GM18498 (cell line): Measurements from ENCODE around the gene NEBL.

Source experiments
- ATAC-seq: cut with Tn5 transposase; IDR thresholded peaks from one replicate; pipeline ENCODE4 v1.9.1; 2021; ENCODE audit warnings: mild to moderate bottlenecking, moderate library complexity; ENCODE audit not compliant: unreplicated experiment

The NEBL gene

DNA sequence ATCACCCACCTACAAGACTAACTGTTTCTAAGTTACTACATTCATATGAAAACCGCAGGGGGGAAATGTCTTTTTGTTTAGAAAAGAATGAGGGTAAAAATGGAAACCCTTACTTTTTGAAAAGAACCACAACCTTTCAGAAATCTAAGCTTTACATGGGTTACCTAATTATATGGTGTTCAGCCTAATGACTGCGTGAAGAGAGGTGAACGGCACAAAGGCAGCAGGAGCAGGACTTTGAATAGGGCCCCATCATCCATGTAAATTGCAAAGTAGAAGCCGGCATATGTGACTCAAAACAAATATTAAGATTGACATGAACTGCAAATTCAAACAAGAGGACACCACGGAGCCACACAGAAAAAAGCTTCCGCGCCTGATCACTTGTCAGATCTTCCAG lies 25.1 kb downstream of the NEBL start:
- no peak for ATAC-seq

DNA sequence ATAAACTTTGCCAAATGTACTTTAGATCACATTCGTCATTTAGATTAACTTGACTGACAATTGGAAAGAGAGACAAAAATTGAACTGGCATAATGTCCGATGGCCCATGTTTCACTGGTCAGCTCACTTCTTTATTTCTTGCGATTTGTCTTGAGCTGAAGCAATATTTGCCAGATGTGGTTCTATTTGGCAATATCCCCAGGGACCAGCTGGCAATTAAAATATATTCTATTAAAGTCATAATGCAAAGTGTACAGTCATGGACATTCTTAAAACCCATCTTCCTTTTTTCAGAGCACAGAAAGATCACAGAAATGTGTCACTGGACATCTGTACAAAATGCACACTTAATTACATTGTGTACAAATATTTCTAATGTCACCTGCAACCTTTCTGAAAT lies 26.3 kb downstream of the NEBL start:
- ATAC-seq = no peak

DNA sequence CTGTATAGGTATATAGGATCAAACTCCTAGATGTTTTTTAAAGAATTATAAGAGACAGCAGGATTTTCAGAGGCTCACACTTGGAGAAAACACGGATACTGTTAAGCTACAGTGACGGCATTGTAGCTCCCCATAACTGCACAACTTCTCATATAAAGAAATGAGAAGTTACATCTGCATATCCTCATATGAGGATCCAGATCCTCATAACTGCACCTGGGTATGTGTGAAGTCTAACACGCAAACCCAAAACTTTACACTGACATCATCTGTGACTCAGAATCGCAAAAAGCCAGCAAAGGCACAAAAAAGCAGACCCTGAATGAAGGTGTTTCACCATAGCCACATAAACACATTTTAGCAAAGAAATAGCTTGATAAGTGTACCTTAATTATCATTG lies 34.1 kb downstream of the NEBL start:
- ATAC-seq = no peak

DNA sequence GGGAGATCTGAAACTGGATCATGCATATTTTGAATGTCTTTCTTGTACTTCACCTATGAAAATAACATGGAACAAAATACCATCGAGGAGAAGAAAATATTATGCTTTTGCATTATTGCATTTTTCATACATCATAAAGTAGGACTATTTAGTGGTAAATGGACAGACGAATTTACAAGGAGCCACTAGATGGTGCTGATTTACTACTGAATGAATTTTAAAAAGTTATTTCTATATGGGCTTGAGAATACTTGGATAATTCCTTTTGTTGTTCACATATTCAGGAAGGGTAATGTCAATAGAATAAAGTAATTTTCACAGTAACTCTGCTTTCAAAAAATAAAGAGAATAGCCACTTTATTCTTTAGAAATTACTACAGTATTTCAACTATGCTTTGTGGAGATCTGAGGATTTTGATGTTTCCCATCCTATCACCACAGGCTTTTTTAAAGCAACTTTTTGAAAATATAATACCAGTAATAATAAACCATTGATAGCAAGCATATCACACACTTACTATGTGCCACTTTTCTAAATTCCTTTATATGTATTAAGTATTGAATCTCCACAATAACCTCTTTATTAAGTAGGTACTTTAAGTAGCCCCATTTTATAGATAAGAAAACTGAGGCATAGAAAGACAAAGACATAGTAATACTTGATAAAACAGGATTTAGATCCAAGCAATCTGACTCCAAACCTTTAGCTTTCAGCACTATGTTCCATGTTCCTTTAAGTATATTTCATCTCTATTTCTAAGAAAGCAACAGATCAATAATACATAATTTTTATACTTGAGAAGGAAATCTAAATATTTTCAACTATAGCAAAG lies 38.6 kb downstream of the NEBL start:
- no peak for ATAC-seq

DNA sequence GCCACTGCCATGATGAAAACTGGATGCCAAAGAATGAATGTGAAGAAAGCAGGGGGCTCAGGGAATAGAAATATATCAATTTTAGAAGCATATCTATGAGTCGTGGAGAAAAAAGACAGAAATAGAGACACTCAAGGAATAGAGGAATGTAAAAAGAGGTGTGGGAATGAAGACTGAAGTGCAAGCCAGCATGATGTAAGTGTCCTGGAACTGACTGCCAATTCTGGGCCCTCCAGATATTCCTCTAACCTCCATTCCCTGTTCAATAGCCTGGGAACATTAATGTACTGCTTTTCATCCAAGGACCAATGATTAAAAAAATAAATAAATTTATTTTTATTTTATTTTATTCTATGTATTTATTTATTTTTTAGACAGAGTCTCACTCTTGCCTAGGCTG lies 40.6 kb downstream of the NEBL start:
- ATAC-seq = no peak

DNA sequence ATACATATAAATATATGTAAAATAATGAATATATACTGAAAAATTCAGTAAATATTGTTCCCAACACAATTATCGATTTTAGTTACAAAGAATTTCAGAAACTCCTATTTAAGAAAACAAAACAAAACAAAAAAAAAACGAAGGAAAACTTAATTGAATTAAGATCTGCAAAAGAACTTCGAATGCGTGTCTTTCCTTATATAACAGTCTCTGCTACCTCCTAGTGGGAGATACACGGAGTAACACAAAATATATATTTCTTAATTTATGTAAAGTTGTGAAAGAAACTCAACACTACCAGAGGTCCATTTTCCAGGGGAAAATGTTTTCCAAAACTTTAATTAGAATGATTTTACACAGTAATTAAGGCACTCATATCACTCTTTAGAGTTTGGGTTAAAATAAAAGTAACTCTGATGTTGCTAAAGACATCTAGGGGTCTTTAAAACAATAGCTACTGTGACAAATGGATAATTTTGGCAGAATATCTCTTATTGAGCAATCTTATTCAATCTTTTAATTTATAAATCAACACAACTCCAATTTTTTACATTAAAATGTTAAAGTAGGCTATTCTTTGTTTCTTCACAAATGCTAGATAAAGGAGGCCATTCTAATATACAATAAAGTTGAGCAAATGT lies 41.6 kb downstream of the NEBL start:
- no peak for ATAC-seq

DNA sequence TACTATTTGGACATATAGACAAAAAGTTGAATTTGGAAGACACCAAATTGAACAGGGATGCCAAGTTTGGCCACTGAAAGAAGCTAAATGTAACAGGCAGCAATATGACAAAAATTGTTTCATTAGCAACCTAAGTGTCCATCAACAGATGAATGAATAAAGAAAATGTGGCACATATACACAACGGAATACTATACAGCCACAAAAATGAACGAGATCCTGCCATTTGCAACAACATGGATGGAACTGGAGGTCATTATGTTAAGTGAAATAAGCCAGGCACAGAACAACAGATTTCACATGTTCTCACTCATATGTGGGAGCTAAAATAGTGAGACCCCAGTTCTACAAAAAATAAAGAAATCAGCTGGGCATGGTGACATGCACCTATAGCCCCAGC lies 43.8 kb downstream of the NEBL start:
- ATAC-seq = no peak

DNA sequence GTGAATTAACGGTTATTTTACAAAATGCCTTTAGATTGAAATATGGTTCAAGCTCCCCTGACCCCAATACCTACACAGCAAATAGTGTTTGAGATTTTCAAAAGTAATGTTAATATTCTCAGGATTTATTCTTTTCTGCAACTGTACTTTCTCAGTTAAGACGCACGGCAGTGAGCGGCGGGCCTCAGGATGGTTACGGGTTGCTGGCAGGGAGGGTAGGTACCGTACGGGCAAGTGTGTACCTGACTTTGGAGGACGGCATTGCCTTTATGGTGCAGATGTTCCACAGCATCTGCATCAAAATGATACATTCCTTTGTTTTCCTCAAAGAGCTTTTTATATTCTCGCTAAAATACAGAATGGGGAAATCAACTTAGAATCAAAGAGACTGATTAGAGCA lies 44.8 kb downstream of the NEBL start:
- no peak for ATAC-seq

DNA sequence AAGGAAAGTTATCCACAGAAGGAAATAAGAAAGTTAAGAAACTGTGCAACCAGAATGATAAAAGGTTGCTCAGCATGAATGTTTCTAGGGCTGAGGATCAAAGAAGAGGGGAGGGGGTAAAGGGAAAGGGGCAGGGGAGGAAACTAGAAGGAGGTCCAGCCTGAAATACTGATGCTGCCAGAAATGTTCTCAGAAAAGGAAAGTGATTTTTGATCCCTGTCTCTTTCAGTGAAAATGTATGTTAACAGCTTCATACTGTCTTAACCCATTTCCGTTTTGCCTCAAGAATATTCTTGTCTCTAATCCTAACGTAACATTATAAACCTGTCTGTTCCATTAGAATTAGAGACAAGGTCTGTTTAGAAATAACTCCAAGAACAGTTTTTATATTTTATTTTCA lies 49.6 kb downstream of the NEBL start:
- ATAC-seq = no peak

DNA sequence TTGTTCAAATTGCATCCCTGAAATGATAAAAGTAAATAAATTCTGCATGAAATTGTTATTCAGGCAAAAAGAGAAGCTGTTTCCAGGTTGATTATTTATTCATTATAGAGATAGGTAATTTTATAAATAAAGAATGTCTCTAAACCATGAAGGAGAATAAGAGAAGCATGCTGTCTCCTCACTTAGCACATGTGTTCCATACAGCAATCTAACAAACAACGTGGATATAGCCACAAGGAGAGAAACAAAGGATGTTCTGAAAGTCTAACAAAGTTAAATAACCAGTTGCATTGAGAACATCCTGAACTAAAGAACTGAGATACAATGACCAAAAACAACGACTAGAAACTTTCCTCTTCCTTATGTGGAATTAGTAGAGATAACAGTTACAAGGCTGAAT lies 50.8 kb downstream of the NEBL start:
- no peak for ATAC-seq

DNA sequence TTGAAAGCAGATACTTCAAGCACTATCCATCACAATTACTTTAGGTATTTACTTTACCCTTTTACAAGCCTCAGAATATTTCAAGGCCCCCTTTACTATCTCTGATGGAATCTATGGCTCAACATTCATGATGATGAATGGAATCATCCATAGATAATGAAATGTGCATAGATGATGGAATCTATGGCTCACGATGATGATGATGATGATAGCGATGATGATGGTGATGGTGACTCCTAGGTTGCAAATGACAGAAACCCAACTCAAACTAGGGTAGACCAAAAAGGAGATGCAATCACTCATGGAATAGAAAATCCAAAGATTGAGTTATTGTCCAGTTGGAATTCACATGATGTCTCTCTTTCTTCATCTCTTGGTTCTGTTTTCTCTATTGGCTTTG lies 55.7 kb downstream of the NEBL start:
- no peak for ATAC-seq

DNA sequence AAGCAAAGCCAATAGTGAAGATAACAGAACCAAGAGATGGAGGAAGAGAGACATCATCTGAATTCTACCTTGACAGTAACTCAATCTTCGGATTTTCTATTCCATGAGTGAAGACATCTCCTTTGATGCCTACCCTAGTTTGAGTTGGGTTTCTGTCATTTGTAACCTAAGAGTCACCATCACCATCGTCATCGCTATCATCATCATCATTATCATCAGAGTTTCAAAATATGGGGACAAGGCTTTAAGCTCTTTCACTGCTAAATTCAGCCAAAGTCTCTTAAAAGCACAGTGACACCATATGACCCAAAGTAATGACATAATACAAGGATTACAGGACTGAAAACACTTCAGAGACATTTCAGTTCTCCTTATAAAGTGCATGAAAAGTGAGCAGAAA lies 57.2 kb downstream of the NEBL start:
- no peak for ATAC-seq

DNA sequence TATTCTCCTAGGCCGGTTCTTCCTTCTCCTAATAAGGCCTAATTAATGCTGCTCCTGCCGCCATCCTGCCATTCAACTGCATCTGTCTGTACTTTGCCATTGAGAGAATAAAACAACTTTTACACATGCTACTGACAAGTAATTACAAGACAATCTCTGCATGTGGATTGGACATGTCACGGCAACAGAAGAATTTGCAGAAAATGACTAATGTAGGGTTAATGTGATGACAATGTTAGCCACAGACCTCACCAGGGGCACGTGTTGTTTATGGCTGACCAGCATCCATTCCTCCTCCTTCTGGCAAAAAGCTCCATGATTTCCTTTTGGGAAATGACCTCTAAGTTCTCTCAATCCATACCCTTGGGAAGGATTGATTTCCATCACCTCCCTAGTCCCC lies 58.0 kb downstream of the NEBL start:
- ATAC-seq = no peak

DNA sequence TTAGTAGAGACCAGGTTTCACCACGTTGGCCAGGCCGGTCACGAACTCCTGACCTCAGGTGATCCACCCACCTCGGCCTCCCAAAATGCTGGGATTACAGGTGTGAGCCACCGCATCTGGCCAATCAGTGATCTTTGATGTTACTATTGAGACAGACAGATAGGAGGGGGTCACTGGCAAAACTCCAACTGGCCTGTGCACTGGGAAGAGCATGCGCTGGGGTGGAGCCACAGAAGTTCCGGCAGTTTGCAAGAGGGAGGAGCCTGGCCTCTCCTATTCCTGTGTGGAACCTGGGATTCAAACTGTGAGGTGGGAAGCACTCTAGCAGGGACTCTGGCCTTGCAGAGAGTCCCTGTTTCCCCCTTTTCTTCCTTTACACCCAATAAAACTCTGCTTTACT lies 60.7 kb downstream of the NEBL start:
- no peak for ATAC-seq

DNA sequence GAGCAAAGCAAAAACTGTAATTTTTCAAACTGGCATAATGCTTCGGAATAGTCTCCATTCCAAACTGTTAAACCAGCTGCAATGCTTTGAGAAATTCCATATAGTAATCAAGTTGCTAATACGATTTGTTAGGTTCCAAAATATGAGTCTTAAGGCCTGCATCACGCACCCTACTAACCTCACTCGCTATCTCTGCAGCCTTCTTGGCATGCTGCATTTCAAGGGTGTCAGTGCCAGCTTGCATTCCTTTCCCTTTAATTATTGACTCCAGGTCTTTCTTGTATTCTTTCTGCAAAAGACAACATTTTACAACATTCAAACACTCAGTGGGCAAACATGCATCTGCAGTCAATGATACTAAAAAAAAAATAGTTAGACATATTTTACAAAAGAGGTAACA lies 61.8 kb downstream of the NEBL start:
- no peak for ATAC-seq

DNA sequence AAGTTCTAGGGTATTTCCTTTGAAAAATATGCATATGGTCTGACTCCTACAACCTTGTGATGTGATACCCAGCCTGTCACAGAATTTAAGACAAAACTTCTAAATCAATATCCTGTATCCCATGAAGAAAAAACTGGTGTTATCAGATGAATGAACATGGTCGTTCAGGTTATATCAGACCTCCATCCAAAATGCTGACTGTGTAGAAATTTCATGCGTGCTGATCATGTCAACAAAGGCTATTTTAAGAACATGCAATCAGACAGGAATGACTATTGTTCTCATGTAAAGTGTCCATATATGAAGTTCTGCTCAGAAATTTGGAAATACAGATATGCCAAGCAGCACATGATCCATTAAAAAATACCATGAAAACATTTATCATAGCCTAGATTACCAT lies 62.3 kb downstream of the NEBL start:
- ATAC-seq = no peak

DNA sequence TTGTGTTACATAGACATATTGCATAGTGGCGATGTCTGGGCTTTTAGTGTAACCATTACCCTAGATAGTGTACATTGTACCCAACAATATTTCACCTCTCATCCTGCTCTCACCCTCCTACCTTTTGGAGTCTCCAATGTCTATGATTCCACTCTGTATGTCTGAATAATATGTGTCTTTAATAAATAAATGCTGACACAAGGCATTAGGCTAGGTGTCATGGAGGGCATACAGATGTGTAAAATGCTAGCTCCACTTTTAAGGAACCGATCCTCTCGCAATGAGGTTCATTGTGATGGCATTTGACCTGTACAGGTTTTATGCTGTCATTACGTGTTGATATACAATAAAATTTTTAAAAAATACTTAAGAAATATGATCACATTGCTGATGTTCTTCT lies 74.3 kb downstream of the NEBL start:
- ATAC-seq = no peak

DNA sequence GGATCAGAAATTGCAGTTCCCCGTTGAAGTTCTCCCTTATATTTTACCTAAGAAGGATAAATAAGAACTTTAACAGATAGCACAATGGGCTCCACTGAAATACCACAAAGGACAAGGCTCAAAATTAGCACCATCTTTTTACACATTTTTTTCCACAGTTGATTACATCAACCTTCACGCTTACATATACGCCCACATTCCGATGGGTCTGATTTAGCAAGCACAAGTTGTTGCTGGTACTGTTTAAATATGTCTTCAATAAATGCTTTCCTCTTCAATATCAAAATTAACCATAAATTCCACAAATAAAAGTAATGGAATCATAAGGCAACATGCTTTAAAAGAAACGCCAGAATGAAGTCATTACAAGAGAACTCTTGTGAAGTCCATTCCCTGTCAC lies 79.5 kb downstream of the NEBL start:
- no peak for ATAC-seq

DNA sequence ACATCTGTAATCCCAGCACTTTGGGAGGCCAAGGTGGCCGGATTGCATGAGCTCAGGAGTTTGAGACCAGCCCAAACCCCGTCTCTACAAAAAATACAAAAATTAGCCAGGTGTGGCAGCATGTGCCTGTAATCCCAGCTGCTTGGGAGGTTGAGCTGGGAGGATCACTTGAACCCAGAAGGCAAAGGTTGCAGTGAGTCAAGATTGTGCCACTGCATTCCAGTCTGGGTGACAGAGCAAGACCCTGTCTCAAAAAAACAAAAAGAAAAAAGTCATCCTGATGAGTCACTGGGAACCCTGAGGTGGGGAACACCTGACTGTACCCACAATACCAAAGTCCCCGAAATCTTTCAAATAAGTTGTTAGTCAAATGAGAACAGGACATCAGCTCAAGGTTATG lies 80.0 kb downstream of the NEBL start:
- no peak for ATAC-seq

DNA sequence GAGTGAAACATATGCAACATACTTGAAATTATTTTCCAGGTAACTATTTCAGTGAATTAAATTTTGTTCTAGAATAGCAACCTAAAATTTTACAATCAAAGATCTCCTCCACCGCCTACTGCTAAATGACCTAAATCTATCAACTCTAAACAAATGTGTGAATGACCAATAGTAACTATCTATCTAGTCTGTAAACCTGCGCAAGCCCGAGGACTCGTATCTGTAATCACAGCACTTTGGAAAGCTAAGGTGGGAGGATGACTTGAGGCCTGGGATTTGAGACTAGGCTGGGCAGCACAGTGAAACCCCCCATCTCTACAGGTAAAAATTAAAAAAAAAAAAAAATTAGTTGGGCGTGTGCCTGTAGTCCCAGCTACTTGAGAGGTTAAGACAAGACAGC lies 83.0 kb downstream of the NEBL start:
- no peak for ATAC-seq

DNA sequence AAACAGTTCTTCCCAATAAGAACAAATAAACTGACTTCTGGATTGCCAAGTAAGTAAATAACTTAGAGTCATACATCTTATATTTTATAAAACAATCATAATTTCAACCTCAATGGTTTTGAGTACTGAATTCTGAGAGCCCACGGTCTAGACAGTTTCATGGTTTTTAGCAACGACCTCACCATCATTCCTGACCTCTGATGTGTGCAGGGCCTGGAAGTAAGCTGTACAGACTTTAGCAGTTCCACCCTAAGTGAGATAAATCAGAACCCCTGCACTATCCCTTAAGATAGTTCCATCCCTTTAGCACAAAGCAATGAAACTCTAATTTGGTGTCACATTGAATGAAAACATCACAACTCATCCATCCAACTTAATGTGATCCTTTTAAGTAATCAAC lies 86.0 kb downstream of the NEBL start:
- ATAC-seq = no peak

DNA sequence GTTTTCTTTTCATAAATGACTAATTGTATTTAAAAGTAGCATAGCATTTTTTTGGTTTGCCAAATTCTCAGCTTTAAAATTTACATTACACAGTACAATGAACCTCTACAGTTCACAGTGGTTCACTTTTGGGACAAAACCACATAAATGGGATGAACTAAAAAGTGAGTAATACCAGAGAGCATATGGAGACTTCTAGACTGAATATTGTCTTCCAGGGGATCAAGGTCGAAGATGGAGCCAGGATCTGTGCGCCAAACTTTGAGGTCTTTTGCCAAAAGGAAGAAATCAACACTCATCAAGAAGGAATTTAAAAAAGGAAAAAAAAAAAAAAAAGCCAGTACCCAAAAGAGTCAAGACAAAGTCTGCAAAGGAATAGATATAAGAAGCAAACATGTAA lies 87.5 kb downstream of the NEBL start:
- no peak for ATAC-seq

DNA sequence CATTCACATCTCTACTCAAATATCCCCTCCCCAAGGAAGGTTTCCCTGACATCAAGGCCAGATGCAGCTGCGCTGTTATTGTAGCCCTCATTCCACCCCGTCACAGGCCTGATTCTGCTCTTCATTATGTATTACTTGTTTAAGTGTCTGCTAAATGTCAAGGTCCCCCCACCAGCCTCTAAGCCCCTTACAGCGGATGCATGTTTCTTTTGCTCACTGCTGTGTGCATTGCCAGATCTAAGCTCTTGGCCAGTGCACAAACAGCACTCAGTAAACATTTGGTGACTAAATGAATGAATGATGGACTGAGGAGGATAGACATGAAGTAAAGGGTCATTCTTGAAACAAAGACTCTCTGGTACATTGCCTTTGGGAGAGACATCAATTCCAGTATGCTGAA lies 90.6 kb downstream of the NEBL start:
- ATAC-seq = no peak
